GM11168 (cell line): ENCODE measurements around the gene IQCN.

Experiments
- in situ Hi-C: fragments of 300-500 bp; cut with MboI; formaldehyde crosslinking; loops from one replicate; pipeline ENCODE4 v1.12.0; 2022; ENCODE audit warnings: low sequenced_read_pairs; ENCODE audit not compliant: unreplicated experiment

IQCN gene

GRCh38 chr19:18266771-18267686, 7.2 kb downstream of the IQCN start:
- in situ Hi-C loops: no loop called here

GRCh38 chr19:18265582-18265981, 8.7 kb downstream of the IQCN start:
- in situ Hi-C loops: no loop called here

GRCh38 chr19:18264971-18265540, 9.2 kb downstream of the IQCN start:
- in situ Hi-C loops: no loop called here

DNA sequence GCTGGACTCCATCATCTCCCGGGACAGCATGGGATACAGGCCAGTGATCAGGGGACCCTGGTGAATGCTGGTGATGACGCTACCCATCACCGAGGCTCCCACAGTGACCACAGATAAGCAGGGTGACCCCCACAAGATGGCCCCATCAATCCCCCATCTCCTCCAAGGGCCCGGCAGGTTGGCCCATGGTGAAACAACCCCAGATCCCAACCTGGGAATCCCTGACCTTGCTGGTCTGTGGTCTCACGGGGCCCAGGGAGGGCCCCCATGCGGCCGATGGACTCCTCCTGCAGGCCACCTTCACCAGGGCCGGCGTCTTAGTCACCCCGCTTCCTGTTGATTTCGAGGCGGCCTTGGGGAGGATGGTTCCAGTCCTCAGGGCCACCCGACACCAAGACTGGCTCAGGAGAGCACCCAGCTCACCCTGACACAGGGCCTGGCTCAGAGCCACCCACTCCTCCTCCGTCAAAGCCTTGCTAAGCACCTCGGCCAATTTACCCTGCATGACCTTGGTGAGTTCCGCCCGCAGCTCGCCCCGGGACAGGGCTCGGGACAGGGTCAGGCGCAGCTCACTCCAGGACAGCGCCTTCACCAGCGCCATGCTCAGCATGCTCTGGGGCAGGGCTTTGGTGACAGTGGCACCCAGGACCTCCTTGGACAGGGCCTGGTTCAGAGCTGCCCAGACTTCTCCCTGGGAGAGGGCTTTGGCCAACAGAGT, 10.0 kb downstream of the IQCN start:
- in situ Hi-C loops: no loop called here

GRCh38 chr19:18263324-18264136, 10.7 kb downstream of the IQCN start:
- in situ Hi-C loops: no loop called here

DNA sequence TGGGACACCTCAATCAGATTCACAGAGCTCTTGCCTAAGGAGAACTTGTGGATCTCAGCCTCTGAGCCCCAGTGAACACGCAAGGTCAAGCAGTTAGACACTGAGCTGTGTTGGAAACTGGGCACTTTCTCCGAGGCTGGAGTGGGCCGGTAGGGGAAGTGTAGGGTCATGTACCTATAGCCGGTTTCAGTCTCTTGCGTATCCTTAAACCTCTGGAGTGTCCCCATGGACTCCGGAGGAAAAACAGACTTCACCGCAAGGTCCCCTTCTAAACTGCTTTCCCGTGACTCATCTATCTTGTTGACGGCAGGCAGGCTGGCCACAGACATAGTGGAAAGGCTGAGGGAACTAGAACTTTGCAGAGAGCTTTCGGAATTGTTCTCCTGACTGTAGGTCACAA, 11.3 kb downstream of the IQCN start:
- in situ Hi-C loops: no loop called here

DNA sequence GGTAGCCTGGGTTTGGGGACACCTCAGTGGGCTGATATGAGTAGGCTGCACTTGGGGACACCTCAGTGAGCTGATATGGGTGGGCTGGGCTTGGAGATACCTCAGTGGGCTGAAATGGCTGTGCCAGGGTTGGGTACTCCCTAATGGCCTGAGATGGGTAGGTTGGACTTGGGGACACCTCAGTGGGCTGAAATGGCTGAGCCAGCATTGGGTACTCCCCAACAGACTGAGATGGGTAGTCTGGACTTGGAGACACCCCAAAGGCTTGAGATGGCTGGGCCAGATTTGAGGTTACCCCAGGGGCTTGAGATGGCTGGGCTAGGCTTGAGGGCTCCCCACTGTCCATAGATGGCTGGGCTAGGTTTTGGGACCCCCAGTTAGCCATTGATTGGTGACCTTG, 12.1 kb downstream of the IQCN start:
- in situ Hi-C loops: no loop called here

GRCh38 chr19:18261474-18261873, 12.8 kb downstream of the IQCN start:
- in situ Hi-C loops: no loop called here

- in situ Hi-C loops: loop anchor here (5.0 kb wide), 1 partner anchor 48 kb away; no protein-coding TSS in a partner anchor
Measured at GRCh38 chr19:18259893-18260292, 14.4 kb downstream of the IQCN start.

- in situ Hi-C loops: loop anchor here (5.0 kb wide), 1 partner anchor 45 kb away; no protein-coding TSS in a partner anchor
Measured at GRCh38 chr19:18257503-18258470, 16.5 kb downstream of the IQCN start.

GRCh38 chr19:18254546-18255503, 19.4 kb downstream of the IQCN start:
- in situ Hi-C loops: loop anchor here (5.0 kb wide), 1 partner anchor 43 kb away; no protein-coding TSS in a partner anchor

DNA sequence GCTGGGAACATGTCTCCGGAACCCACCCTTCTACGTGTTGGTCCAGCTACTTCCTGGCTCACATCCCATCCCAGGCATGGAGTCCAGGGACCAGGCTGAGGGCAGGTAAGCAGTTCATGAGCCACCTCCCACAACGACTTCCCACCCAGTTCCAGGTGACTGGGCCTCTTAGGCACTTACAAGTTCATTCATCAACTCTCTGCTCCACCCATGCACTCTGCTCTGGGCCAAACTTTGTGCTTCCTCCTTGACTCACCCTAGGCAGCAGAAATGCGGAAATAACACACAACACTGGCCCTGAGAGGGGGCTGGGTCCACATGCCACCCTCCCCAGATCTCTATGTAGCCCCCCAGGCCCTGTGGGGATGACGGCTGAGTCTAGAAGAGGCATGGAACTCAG, 20.5 kb downstream of the IQCN start:
- in situ Hi-C loops: no loop called here

DNA sequence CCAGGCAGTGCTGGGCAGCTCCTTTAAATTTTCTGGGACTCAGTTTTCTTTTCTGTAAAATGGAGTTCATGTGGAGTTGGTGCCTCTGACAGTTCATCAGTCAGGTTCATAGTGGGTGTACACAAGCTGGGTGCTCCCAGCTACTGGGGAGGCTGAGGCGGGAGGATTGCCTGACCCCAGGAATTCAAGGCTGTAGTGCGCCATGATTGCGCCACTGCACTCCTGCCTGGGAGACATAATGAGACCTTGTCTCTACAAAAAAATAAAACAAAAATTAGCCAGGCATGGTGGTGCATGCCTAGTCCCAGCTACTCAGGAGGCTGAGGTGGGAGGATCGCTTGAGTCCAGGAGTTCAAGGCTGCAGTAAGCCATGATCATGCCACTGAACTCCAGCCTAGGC, 21.1 kb downstream of the IQCN start:
- in situ Hi-C loops: no loop called here

- in situ Hi-C loops: no loop called here
Measured at GRCh38 chr19:18252370-18252717, 21.9 kb downstream of the IQCN start.

DNA sequence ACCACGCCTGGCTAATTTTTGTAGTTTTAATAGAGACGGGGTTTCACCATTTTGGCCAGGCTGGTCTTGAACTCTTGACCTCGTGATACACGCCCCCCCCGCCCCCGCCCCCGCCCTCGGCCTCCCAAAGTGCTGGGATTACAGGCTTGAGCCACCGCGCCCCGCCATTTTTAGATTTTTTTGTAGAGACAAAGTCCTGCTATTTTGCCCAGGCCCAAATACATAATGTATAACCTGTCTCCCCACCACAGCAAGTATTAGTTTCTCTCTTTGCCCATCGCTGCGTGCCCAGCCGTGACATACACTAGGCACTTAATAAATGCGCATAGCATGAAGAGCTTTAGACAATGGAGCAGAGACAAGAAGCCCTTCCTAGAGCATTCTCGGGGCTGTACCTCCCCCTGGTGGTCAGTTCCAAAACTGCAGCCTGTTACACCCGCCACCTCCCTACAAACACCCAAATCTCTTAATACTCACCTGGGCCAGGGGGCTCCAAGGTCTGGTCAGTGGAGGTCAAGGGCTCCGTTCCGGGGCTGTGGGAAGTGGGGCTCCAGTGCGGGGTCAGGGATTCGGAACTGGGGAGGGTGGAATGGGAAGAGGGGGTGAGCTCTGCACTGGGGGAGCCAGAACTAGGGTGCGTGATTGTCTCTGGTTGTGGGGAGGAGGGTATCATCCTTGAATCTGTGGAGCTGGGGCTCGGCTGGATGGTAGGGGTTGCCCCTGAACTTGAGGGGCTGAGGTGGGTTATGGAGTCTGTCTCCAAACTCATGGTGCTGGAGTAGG, 22.5 kb downstream of the IQCN start:
- in situ Hi-C loops: no loop called here

GRCh38 chr19:18249834-18250233, 24.4 kb downstream of the IQCN start:
- in situ Hi-C loops: no loop called here

DNA sequence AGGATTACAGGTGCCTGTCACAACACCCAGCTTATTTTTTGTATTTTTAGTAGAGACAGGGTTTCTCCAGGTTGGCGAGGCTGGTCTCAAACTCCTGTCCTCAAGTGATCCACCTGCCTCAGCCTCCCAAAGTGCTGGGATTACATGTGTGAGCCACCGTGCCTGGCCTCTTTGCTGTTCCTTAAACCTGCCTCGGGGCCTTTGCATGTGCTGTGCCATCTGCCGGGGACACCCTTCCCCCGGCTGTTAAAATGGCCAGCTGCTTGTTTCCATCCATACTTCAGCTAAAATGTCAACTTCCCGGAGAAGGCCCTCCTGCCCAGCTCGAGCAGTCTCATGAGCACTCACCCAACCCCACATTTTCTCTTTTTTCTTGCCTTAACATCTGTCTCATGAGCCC, 29.0 kb downstream of the IQCN start:
- in situ Hi-C loops: no loop called here
